Colonic mucosa (tissue), 4 donors: ENCODE data around the gene PDE7B. TPM values are rescaled to one million over a fixed set of nuclear protein-coding genes. Genes with fewer than 3 reads are reported as not detected.

ENCODE experiments used
- DNase-seq: peaks from one replicate; pipeline ENCODE4 v3.0.0-alpha.2; 2020
- H3K27ac ChIP-seq: fragments of 200-600 bp; one replicate; pipeline ENCODE4 v1.8.0; 2021
- H3K27me3 ChIP-seq: fragments of 200-600 bp; one replicate; pipeline ENCODE4 v1.8.0; 2021
- H3K36me3 ChIP-seq: fragments of 200-600 bp; one replicate; pipeline ENCODE4 v1.8.0; 2021
- H3K4me1 ChIP-seq: fragments of 200-600 bp; one replicate; pipeline ENCODE4 v1.8.0; 2021; ENCODE audit warnings: mild to moderate bottlenecking
- H3K4me3 ChIP-seq: fragments of 200-600 bp; one replicate; pipeline ENCODE4 v1.8.0; 2021
- H3K9ac ChIP-seq, 2 donors: one replicate each; pipeline ENCODE4 v1.7.0; 2013; ENCODE audit warnings: control low read depth in 2 of 2, low read depth in 2 of 2, low read length in 2 of 2
- H3K9me3 ChIP-seq: fragments of 200-600 bp; one replicate; pipeline ENCODE4 v1.8.0; 2021
- CTCF ChIP-seq: fragments of 200-600 bp; IDR thresholded peaks from one replicate; pipeline ENCODE4 v1.8.0; 2022; ENCODE audit warnings: antibody characterized with exemption, mild to moderate bottlenecking
- intact Hi-C: fragments of 100-400 bp; cut with DNase I; formaldehyde crosslinking; loops from one replicate; pipeline ENCODE4 v1.14.1; 2022
- total RNA-seq, 2 donors: library from RNA; stranded (reverse); fragmentation: NEBNext Ultra II Directional in 1 of 2; extraction: Animal tissue kit (Norgen Biotek cat#: 25700) in 1 of 2; gene quantifications; one replicate each; pipeline ENCODE4 v1.2.1, GENCODE V29; 2021
- donor health status: healthy.
- donor health status: DM: no; HTN: no; CAD: no.
- donor health status: DM: no; HTN: no; CAD: no.

Gene PDE7B
- total RNA-seq, 2 donors from 2014 or later, result 1.0 to 1.4 TPM

DNA sequence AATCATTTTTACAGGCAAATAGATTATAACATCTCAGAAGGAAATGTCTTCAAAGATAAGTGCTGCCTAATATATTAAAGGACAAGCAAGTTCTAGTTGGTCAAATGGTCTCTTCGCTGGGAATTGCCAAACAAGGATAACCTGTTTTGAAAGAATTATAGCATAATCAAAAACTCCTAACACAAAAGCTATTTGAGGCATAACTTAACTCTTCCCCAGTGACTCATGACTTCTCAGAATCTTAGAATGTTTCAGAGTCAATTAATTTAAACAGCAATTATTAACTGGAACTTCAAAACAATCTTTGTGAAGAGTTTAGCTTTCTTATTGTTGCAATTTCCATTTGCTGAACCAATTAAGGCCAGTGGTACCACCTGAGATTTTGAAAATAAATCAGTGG is 272.0 kb downstream of the PDE7B start:
- no peak for DNase-seq
- Histone ChIP-seq H3K4me1 (no peaks in the 10 kb centered on the region), H3K36me3 (no peaks in the 10 kb centered on the region), H3K27ac (no peak overlapping the region), H3K9me3 (no peaks in the 10 kb centered on the region), H3K4me3 (no peak overlapping the region), H3K27me3 (no peaks in the 10 kb centered on the region), H3K9ac (no peak overlapping the region)
- intact Hi-C loops, result no loop called here
- TF ChIP-seq CTCF, result no peak

DNA sequence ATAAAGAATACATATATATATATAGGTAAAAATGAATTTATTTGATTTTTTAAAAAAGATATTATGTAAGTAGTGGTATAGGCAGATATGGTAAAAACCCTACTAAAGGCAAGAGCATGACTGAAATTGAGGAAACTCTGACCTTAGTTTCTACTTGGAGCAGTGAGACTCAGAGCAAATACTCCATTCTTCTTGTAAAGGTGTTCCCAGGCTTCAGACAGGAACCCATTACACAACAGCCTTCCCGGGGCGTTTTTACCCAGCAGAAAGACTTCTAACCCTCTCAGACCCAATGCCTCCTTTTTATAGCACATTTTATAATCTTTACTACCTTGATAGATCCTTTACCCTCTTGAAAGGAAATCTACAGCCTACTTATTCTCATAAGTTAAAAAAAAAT is 274.1 kb downstream of the PDE7B start:
- no peak overlapping the region for H3K4me3 ChIP-seq
- no peak overlapping the region for H3K9ac ChIP-seq
- DNase-seq, result no peak
- no peak for TF ChIP-seq CTCF
- H3K36me3 ChIP-seq, result no peaks in the 10 kb centered on the region
- H3K27ac ChIP-seq, result no peak overlapping the region
- H3K4me1 ChIP-seq, result no peaks in the 10 kb centered on the region
- intact Hi-C loops, result no loop called here
- H3K27me3 ChIP-seq, result no peaks in the 10 kb centered on the region
- H3K9me3 ChIP-seq, result no peaks in the 10 kb centered on the region

GRCh38 chr6:136127873-136128272 is 276.4 kb downstream of the PDE7B start:
- H3K36me3 ChIP-seq, result no peaks in the 10 kb centered on the region
- H3K4me3 ChIP-seq, result no peak overlapping the region
- DNase-seq, result no peak
- TF ChIP-seq CTCF, result no peak
- H3K27me3 ChIP-seq, result no peaks in the 10 kb centered on the region
- no peak overlapping the region for H3K9ac ChIP-seq
- H3K9me3 ChIP-seq, result no peaks in the 10 kb centered on the region
- H3K27ac ChIP-seq, result no peak overlapping the region
- intact Hi-C loops, result no loop called here
- no peaks in the 10 kb centered on the region for H3K4me1 ChIP-seq

GRCh38 chr6:136129365-136129764 is 277.9 kb downstream of the PDE7B start:
- DNase-seq, result no peak
- H3K27ac ChIP-seq, result no peak overlapping the region
- H3K9me3 ChIP-seq, result no peaks in the 10 kb centered on the region
- no peak overlapping the region for H3K4me3 ChIP-seq
- H3K27me3 ChIP-seq, result no peaks in the 10 kb centered on the region
- no peak overlapping the region for H3K9ac ChIP-seq
- H3K4me1 ChIP-seq, result no peaks in the 10 kb centered on the region
- H3K36me3 ChIP-seq, result no peaks in the 10 kb centered on the region
- intact Hi-C loops, result no loop called here
- no peak for TF ChIP-seq CTCF

GRCh38 chr6:136134268-136134667 is 282.8 kb downstream of the PDE7B start:
- Histone ChIP-seq H3K36me3 (no peaks in the 10 kb centered on the region), H3K9me3 (no peaks in the 10 kb centered on the region), H3K27me3 (no peaks in the 10 kb centered on the region), H3K27ac (no peak overlapping the region), H3K4me1 (no peaks in the 10 kb centered on the region), H3K4me3 (no peak overlapping the region), H3K9ac (no peak overlapping the region)
- intact Hi-C loops, result no loop called here
- DNase-seq, result no peak
- no peak for TF ChIP-seq CTCF

GRCh38 chr6:136134751-136135150 is 283.2 kb downstream of the PDE7B start:
- no peak for DNase-seq
- Histone ChIP-seq H3K27ac (no peak overlapping the region), H3K36me3 (no peaks in the 10 kb centered on the region), H3K4me1 (no peaks in the 10 kb centered on the region), H3K27me3 (no peaks in the 10 kb centered on the region), H3K9me3 (no peaks in the 10 kb centered on the region), H3K4me3 (no peak overlapping the region), H3K9ac (no peak overlapping the region)
- intact Hi-C loops, result no loop called here
- TF ChIP-seq CTCF, result no peak
